CD14-positive monocyte (primary cell): ENCODE results near the gene AMPD1. TPM values are rescaled to one million over a fixed set of nuclear protein-coding genes. Genes with fewer than 3 reads are reported as not detected.

Source experiments
- DNase-seq, 3 donors: peaks; one replicate each; pipeline ENCODE4 v3.0.0-alpha.2; 2011 to 2022
- H2AFZ ChIP-seq: 2 replicates; pipeline ENCODE4 v1.6.0; 2012; ENCODE audit warnings: mild to moderate bottlenecking, low read depth, low read length, inconsistent platforms; ENCODE audit not compliant: insufficient read depth, poor library complexity, severe bottlenecking
- H3K27ac ChIP-seq, 2 donors: 1 replicate in 1 of 2; 2 replicates in 1 of 2; pipeline ENCODE4 v1.5.1; 2012 to 2013; ENCODE audit warnings: low read length in 2 of 2, control low read depth in 1 of 2, inconsistent platforms in 1 of 2, low read depth in 1 of 2, mild to moderate bottlenecking in 1 of 2
- H3K27me3 ChIP-seq, 2 donors: one replicate each; pipeline versions ENCODE4 v1.6.0 to v1.6.1; 2011 to 2013; ENCODE audit warnings: low read length in 2 of 2; ENCODE audit not compliant: control insufficient read depth in 2 of 2, insufficient read depth in 2 of 2
- H3K36me3 ChIP-seq, 2 donors: replicated peaks in 1 of 2; 1 replicate in 1 of 2; 2 replicates in 1 of 2; pipeline versions ENCODE4 v1.5.1 to v1.6.1; 2012 to 2013; ENCODE audit warnings: low read length in 2 of 2, control low read depth in 1 of 2, inconsistent platforms in 1 of 2, mild to moderate bottlenecking in 1 of 2; ENCODE audit not compliant: insufficient read depth in 2 of 2, control insufficient read depth in 1 of 2
- H3K4me1 ChIP-seq, 2 donors: 1 replicate in 1 of 2; 2 replicates in 1 of 2; pipeline versions ENCODE4 v1.5.1 to v1.6.1; 2012 to 2013; ENCODE audit warnings: low read length in 2 of 2, control low read depth in 1 of 2, inconsistent platforms in 1 of 2, mild to moderate bottlenecking in 1 of 2, moderate library complexity in 1 of 2; ENCODE audit not compliant: insufficient read depth in 2 of 2, control insufficient read depth in 1 of 2
- H3K4me2 ChIP-seq: replicated peaks from 2 replicates; pipeline ENCODE3; 2012; ENCODE audit warnings: low read length, moderate library complexity, mild to moderate bottlenecking; ENCODE audit not compliant: poor library complexity, severe bottlenecking; ENCODE audit errors: extremely low read depth
- H3K4me3 ChIP-seq, 3 experiments: fragments of 200-600 bp in 1 of 3; sonication (generic) in 1 of 3; replicated peaks in 1 of 3; 1 replicate in 2 of 3; 2 replicates in 1 of 3; pipeline ENCODE4 v1.5.1; 2011 to 2013; ENCODE audit warnings: low read length in 3 of 3, mild to moderate bottlenecking in 3 of 3, control low read depth in 2 of 3, low read depth in 2 of 3, inconsistent platforms in 1 of 3, moderate library complexity in 1 of 3
- H3K79me2 ChIP-seq: 2 replicates; pipeline ENCODE4 v1.6.0; 2012; ENCODE audit warnings: mild to moderate bottlenecking, control low read depth, inconsistent platforms, low read length, moderate library complexity; ENCODE audit not compliant: insufficient read depth
- H3K9ac ChIP-seq: 2 replicates; pipeline ENCODE4 v1.6.0; 2017; ENCODE audit warnings: low read length, mild to moderate bottlenecking; ENCODE audit not compliant: insufficient read depth, poor library complexity, severe bottlenecking
- H3K9me3 ChIP-seq, 2 donors: replicated peaks in 1 of 2; 1 replicate in 1 of 2; 2 replicates in 1 of 2; pipeline versions ENCODE4 v1.5.1 to v1.6.1; 2012 to 2013; ENCODE audit warnings: low read length in 2 of 2, control low read depth in 1 of 2; ENCODE audit not compliant: control insufficient read depth in 1 of 2, insufficient read depth in 1 of 2
- H4K20me1 ChIP-seq: 2 replicates; pipeline ENCODE4 v1.6.0; 2012; ENCODE audit warnings: mild to moderate bottlenecking, low read length, control low read depth, moderate library complexity; ENCODE audit not compliant: insufficient read depth
- H3K27ac Mint-ChIP-seq, 7 donors: one replicate each; pipeline ENCODE4 v1.8.0; 2020; ENCODE audit warnings: mild to moderate bottlenecking in 7 of 7, mixed read lengths in 7 of 7, moderate library complexity in 6 of 7, inconsistent platforms in 2 of 7
- H3K27me3 Mint-ChIP-seq, 3 donors: one replicate each; pipeline ENCODE4 v1.8.0; 2021 to 2022; ENCODE audit warnings: low read depth in 3 of 3, mild to moderate bottlenecking in 3 of 3, mixed read lengths in 3 of 3, moderate library complexity in 3 of 3, inconsistent platforms in 1 of 3
- H3K36me3 Mint-ChIP-seq, 2 donors: one replicate each; pipeline ENCODE4 v1.8.0; 2020; ENCODE audit warnings: mixed read lengths in 2 of 2, inconsistent platforms in 1 of 2, mild to moderate bottlenecking in 1 of 2
- H3K4me1 Mint-ChIP-seq: one replicate; pipeline ENCODE4 v1.8.0; 2020; ENCODE audit warnings: mild to moderate bottlenecking, mixed read lengths
- H3K4me3 Mint-ChIP-seq, 2 donors: one replicate each; pipeline ENCODE4 v1.8.0; 2020; ENCODE audit warnings: mild to moderate bottlenecking in 2 of 2, mixed read lengths in 2 of 2, moderate library complexity in 1 of 2
- H3K9me3 Mint-ChIP-seq, 7 donors: one replicate each; pipeline ENCODE4 v1.8.0; 2020 to 2022; ENCODE audit warnings: mixed read lengths in 7 of 7, mild to moderate bottlenecking in 6 of 7, moderate library complexity in 6 of 7, inconsistent platforms in 2 of 7
- CTCF ChIP-seq: fragments of 200-600 bp; IDR thresholded peaks from one replicate; pipeline ENCODE4 v1.8.0; 2022; ENCODE audit warnings: antibody characterized with exemption, mild to moderate bottlenecking
- WGBS: methylation state at CpG from one replicate; pipeline ENCODE4 v1.1.5; 2013; ENCODE audit warnings: missing lambda C conversion rate; ENCODE audit not compliant: insufficient coverage; 5-methylcytosine and 5-hydroxymethylcytosine counted together
- intact Hi-C, 2 donors: fragments of 100-400 bp; cut with micrococcal nuclease; formaldehyde crosslinking; loops; one replicate each; pipeline versions ENCODE4 v1.15.0 to v1.15.1; 2023
- polyA plus RNA-seq, 3 donors: library from polyadenylated mRNA; depleted of rRNA in 1 of 3; unstranded in 2 of 3; stranded (reverse) in 1 of 3; fragments of 300-500 nt in 2 of 3; fragments of >200 nt in 1 of 3; fragmentation: Illumina TruSeq in 2 of 3; gene quantifications; 1 replicate in 2 of 3; 2 replicates in 1 of 3; pipeline ENCODE4 v1.2.3, GENCODE V29; 2012 to 2021

Gene AMPD1
- polyA plus RNA-seq, 3 donors: not detected

DNA sequence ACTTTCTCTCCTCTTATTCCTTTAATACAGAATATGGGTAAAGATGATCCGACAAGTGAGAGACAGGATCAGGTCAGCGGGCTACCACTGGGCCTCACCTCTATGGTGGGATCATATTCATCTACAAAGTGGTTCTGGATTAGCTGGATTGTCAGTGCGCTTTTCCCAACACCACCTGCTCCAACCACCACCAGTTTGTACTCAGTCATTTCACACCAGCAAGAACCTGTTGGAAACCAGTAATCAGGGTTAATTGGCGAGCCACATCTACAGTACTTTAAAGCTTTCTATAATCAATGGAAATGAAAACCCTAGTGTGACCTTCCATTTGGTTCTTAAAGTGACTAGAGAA, 20.6 kb upstream of the AMPD1 start:
- Histone ChIP-seq H2AFZ (peak overlapping the region; percentile 76), H3K9me3 (no peaks in the 10 kb centered on the region), H3K4me3 (peak overlapping the region; percentile 85 to 100 (median 92)), H3K9ac (peak overlapping the region; percentile 98), H3K27me3 (no peaks in the 10 kb centered on the region), H3K4me2 (peak overlapping the region; percentile 81), H3K27ac (peak overlapping the region; percentile 93 to 99), H3K36me3 (peaks cover 61 to 75% of the 10 kb centered on the region in 2 donors), H4K20me1 (no peaks in the 10 kb centered on the region), H3K79me2 (peaks cover 31% of the 10 kb centered on the region), H3K4me1 (peaks cover 13 to 16% of the 10 kb centered on the region in 2 donors)
- peaks cover 53 to 65% of the 10 kb centered on the region in 2 donors for H3K36me3 Mint-ChIP-seq
- intact Hi-C loops: loop anchor here (2.0 to 5.0 kb wide), 2 partner anchors 41 kb away; partner anchors contain the start of gene CSDE1 (in 2 of the 2)
- H3K27ac Mint-ChIP-seq: peak overlapping the region; percentile 97 to 100 (median 99)
- no CpG with 5 or more reads among the region's 4 CpGs for WGBS
- no peak for TF ChIP-seq CTCF
- H3K27me3 Mint-ChIP-seq: peaks cover 0 to 1% (median 0%) of the 10 kb centered on the region in 3 donors
- peaks cover 14% of the 10 kb centered on the region for H3K4me1 Mint-ChIP-seq
- H3K4me3 Mint-ChIP-seq: peak overlapping the region; percentile 96 to 98
- H3K9me3 Mint-ChIP-seq: no peaks in the 10 kb centered on the region
- no peak for DNase-seq

DNA sequence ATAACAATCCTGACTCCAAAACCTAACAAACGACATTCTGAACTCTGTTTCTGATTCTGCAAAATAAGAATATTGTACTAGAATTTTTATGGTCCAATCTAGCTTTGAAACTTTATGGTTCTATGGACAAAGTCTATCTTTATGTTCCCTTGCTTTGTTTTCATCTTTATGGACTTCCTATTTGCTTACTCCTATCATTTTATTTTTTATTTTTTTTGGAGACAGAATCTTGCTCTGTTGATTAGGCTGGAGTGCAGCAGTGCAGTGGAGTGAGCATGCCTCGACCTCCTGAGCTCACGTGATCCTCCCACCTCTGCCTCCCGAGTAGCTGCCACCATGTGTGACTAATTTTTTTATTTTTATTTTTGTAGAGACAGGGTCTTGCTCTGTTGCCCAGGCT, 17.6 kb upstream of the AMPD1 start:
- Mint-ChIP-seq H3K9me3 (no peaks in the 10 kb centered on the region), H3K27ac (peak overlapping the region in 2 of 7 donors; percentile 4 to 10), H3K4me1 (peaks cover 14% of the 10 kb centered on the region), H3K27me3 (peaks cover 0 to 1% (median 0%) of the 10 kb centered on the region in 3 donors), H3K36me3 (peaks cover 42 to 60% of the 10 kb centered on the region in 2 donors), H3K4me3 (no peak overlapping the region)
- Histone ChIP-seq H3K4me1 (peaks cover 13 to 16% of the 10 kb centered on the region in 2 donors), H3K79me2 (peaks cover 31% of the 10 kb centered on the region), H3K4me2 (no peak overlapping the region), H4K20me1 (no peaks in the 10 kb centered on the region), H3K27me3 (no peaks in the 10 kb centered on the region), H3K36me3 (peaks cover 57 to 72% of the 10 kb centered on the region in 2 donors), H3K9me3 (no peaks in the 10 kb centered on the region), H3K4me3 (no peak overlapping the region), H3K9ac (no peak overlapping the region), H2AFZ (no peak overlapping the region), H3K27ac (no peak overlapping the region)
- WGBS: 100% methylated on average over 3 of the region's 4 CpGs
- TF ChIP-seq CTCF: no peak
- intact Hi-C loops: loop anchor here in 1 of 2 donors (5.0 kb wide), 1 partner anchor 126 kb away; no protein-coding TSS in a partner anchor
- DNase-seq: no peak
